ENCODE measurements around the gene ADARB2.

DNA sequence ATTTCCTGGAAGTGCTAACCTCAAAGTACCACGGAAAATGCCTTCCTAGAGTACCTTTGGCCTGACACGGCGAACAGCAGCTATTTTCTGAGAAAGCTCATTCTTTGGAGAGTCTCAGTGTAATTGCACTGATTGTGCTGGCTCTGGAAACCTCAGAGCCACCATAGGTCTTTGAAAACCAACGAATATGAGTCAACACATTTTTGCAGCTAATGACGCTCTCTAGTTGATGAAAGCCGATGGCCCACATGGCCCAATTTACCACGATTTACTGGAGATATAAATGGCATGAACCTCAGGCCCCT lies 187.1 kb downstream of the ADARB2 start:
- TF ChIP-seq, protein P1, sequence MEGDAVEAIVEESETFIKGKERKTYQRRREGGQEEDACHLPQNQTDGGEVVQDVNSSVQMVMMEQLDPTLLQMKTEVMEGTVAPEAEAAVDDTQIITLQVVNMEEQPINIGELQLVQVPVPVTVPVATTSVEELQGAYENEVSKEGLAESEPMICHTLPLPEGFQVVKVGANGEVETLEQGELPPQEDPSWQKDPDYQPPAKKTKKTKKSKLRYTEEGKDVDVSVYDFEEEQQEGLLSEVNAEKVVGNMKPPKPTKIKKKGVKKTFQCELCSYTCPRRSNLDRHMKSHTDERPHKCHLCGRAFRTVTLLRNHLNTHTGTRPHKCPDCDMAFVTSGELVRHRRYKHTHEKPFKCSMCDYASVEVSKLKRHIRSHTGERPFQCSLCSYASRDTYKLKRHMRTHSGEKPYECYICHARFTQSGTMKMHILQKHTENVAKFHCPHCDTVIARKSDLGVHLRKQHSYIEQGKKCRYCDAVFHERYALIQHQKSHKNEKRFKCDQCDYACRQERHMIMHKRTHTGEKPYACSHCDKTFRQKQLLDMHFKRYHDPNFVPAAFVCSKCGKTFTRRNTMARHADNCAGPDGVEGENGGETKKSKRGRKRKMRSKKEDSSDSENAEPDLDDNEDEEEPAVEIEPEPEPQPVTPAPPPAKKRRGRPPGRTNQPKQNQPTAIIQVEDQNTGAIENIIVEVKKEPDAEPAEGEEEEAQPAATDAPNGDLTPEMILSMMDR (IDR thresholded peaks at IDR 0.05): no peak
- no peak for TF ChIP-seq POLR2A (IDR thresholded peaks at IDR 0.05)

Data from Peyer's patch (tissue), 4 donors.